Fibroblast of lung (primary cell): ENCODE results near the gene RASA2. TPM values are rescaled to one million over a fixed set of nuclear protein-coding genes. Genes with fewer than 3 reads are reported as not detected.

Source experiments
- DNase-seq, 2 donors: peaks; one replicate each; pipeline versions ENCODE4 v3.0.0 to v3.0.0-alpha.2; 2010; ENCODE audit warnings: low read depth in 2 of 2
- H2AFZ ChIP-seq: 2 replicates; pipeline ENCODE4 v1.5.1; 2012; ENCODE audit warnings: low read length, control low read depth, inconsistent platforms
- H3K27ac ChIP-seq: 2 replicates; pipeline ENCODE4 v1.5.1; 2011; ENCODE audit warnings: low read length, control low read depth; ENCODE audit not compliant: insufficient read depth
- H3K27me3 ChIP-seq: 2 replicates; pipeline ENCODE4 v1.5.1; 2011; ENCODE audit warnings: mild to moderate bottlenecking, low read length; ENCODE audit not compliant: control insufficient read depth, insufficient read depth
- H3K36me3 ChIP-seq: 2 replicates; pipeline ENCODE4 v1.5.1; 2011; ENCODE audit warnings: low read length; ENCODE audit not compliant: control insufficient read depth, insufficient read depth
- H3K4me1 ChIP-seq: 2 replicates; pipeline ENCODE4 v1.5.1; 2011; ENCODE audit warnings: low read length; ENCODE audit not compliant: control insufficient read depth, insufficient read depth; ENCODE audit errors: extremely low read depth
- H3K4me2 ChIP-seq: 2 replicates; pipeline ENCODE4 v1.5.1; 2011; ENCODE audit warnings: low read length, control low read depth; ENCODE audit not compliant: insufficient read depth; ENCODE audit errors: extremely low read depth
- H3K4me3 ChIP-seq, 4 experiments: fragments of 200-600 bp in 1 of 4; sonication (generic) in 1 of 4; replicated peaks in 1 of 4; 2 replicates each; pipeline ENCODE4 v1.5.1; 2011 to 2016; ENCODE audit warnings: low read length in 4 of 4, low read depth in 3 of 4, mild to moderate bottlenecking in 3 of 4, control low read depth in 2 of 4, inconsistent platforms in 1 of 4, mixed read lengths in 1 of 4; ENCODE audit not compliant: insufficient read depth in 1 of 4; ENCODE audit errors: control extremely low read depth in 1 of 4
- H3K79me2 ChIP-seq: 2 replicates; pipeline ENCODE4 v1.5.1; 2012; ENCODE audit warnings: mild to moderate bottlenecking, low read length, inconsistent platforms; ENCODE audit not compliant: control insufficient read depth, insufficient read depth
- H3K9ac ChIP-seq: 2 replicates; pipeline ENCODE4 v1.5.1; 2011; ENCODE audit warnings: mild to moderate bottlenecking, low read length, control low read depth; ENCODE audit not compliant: insufficient read depth
- H3K9me3 ChIP-seq: 2 replicates; pipeline ENCODE4 v1.5.1; 2012; ENCODE audit warnings: low read depth, low read length; ENCODE audit not compliant: control insufficient read depth, insufficient read depth
- H4K20me1 ChIP-seq: 2 replicates; pipeline ENCODE4 v1.5.1; 2011; ENCODE audit warnings: low read length; ENCODE audit not compliant: control insufficient read depth, insufficient read depth; ENCODE audit errors: extremely low read depth
- EZH2 ChIP-seq: IDR thresholded peaks from 2 replicates; pipeline ENCODE4 v1.5.1; 2012; ENCODE audit warnings: low read length, control low read depth, mild to moderate bottlenecking; ENCODE audit errors: missing control alignments
- polyA plus RNA-seq, 2 donors: library from polyadenylated mRNA; depleted of rRNA in 1 of 2; stranded (reverse) in 1 of 2; unstranded in 1 of 2; fragments of >200 nt; gene quantifications; 2 replicates each; pipeline ENCODE4 v1.2.1, GENCODE V29; 2011 to 2012; ENCODE audit warnings: missing spikeins in 1 of 2
- total RNA-seq: library from RNA; depleted of rRNA; stranded (reverse); fragments of >200 nt; gene quantifications from 2 replicates; pipeline ENCODE4 v1.2.1, GENCODE V29; 2014
- TF ChIP-seq, protein P1 (sequence below), 2 donors: IDR thresholded peaks in 1 of 2; conservative IDR thresholded peaks in 1 of 2; 1 replicate in 1 of 2; 2 replicates in 1 of 2; pipeline ENCODE4 v1.5.1; 2011 to 2012; ENCODE audit warnings: low read length in 2 of 2, control low read depth in 1 of 2, inconsistent platforms in 1 of 2, low read depth in 1 of 2, mild to moderate bottlenecking in 1 of 2

The RASA2 gene
- total and polyA plus RNA-seq, 2 donors (not counting 1 experiment from before 2014, with no cell fraction given) = 10.0 to 11.4 TPM

DNA sequence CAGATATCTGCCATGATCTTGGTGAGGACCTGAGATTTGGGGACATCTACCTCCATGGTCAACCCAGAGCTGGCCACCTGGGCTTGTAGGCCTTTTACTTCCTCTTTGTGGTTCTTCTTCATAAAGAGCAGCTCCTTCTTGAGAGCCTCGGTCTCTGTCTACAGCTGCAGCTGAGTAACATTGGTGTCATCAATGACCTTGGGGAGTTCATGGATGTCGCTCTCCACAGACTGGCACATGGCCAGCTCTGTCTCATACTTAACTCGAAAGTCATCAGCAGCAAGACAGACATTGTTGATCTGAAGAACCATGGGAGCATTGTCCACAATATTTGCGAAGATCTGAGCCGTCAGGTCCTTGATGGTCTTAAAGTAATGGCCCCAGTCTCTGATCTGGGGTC is 15.7 kb upstream of the RASA2 start:
- Histone ChIP-seq H2AFZ (no peak overlapping the region), H3K79me2 (no peaks in the 10 kb centered on the region), H3K4me1 (peaks cover 3% of the 10 kb centered on the region), H4K20me1 (no peaks in the 10 kb centered on the region), H3K9me3 (no peaks in the 10 kb centered on the region), H3K4me2 (no peak overlapping the region), H3K4me3 (no peak overlapping the region), H3K36me3 (no peaks in the 10 kb centered on the region), H3K9ac (no peak overlapping the region), H3K27me3 (no peaks in the 10 kb centered on the region), H3K27ac (no peak overlapping the region)
- TF ChIP-seq, protein P1, sequence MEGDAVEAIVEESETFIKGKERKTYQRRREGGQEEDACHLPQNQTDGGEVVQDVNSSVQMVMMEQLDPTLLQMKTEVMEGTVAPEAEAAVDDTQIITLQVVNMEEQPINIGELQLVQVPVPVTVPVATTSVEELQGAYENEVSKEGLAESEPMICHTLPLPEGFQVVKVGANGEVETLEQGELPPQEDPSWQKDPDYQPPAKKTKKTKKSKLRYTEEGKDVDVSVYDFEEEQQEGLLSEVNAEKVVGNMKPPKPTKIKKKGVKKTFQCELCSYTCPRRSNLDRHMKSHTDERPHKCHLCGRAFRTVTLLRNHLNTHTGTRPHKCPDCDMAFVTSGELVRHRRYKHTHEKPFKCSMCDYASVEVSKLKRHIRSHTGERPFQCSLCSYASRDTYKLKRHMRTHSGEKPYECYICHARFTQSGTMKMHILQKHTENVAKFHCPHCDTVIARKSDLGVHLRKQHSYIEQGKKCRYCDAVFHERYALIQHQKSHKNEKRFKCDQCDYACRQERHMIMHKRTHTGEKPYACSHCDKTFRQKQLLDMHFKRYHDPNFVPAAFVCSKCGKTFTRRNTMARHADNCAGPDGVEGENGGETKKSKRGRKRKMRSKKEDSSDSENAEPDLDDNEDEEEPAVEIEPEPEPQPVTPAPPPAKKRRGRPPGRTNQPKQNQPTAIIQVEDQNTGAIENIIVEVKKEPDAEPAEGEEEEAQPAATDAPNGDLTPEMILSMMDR (conservative IDR thresholded peaks at IDR 0.05 in 1 of 2, IDR thresholded peaks at IDR 0.05 in 1 of 2; ENCODE audit: low read depth in 1 of 2, low read length in 2 of 2) = no peak
- no peak for TF ChIP-seq EZH2
- peak; percentile 30 to 65 for DNase-seq

DNA sequence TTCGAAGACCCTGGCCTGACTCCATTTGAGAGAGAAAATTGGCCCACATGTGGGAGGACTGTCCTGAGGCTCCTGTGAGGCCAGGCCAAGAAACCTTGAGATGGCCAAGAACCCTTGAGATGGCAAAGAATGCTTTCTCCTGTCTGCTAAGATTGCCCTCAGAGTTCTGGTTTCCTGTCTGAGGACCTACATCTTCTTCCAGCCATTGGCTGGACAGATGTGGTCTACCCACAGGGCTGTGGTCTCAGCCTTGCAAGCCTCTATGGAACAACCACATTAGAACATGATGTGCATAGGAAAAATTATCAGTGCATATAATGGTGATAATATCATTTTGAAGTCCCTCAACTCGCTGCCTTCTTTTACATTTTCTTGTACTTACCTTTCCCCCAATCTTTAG is 10.8 kb upstream of the RASA2 start:
- H3K36me3 ChIP-seq = no peaks in the 10 kb centered on the region

DNA sequence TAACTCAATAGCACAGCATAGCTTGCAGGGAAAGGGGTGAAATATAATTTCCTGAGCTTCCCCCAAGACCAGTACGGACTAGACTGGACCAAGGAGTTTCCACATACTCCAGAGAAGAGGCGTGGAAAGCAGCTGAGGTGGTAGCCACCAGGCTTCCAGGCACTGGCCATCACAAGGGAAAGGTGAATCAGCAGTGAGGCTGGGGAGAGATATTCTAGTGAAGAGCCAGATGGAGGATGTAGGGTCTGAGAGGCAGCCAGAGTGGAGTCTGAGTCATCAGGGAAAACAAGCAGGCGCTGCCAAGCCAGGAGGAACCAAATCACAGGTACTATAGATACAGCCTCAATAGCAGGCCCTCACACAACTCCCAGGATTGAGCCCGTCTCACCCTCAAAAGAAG is 9.6 kb upstream of the RASA2 start:
- Histone ChIP-seq H2AFZ (no peak overlapping the region), H3K36me3 (no peaks in the 10 kb centered on the region), H3K27me3 (no peaks in the 10 kb centered on the region), H3K4me1 (no peaks in the 10 kb centered on the region), H3K79me2 (no peaks in the 10 kb centered on the region), H3K9ac (no peak overlapping the region), H4K20me1 (no peaks in the 10 kb centered on the region), H3K4me3 (no peak overlapping the region), H3K27ac (no peak overlapping the region), H3K9me3 (no peaks in the 10 kb centered on the region), H3K4me2 (no peak overlapping the region)
- DNase-seq = peak; percentile 34 to 93
- TF ChIP-seq, protein P1 (conservative IDR thresholded peaks at IDR 0.05 in 1 of 2, IDR thresholded peaks at IDR 0.05 in 1 of 2; ENCODE audit: low read depth in 1 of 2, low read length in 2 of 2) = no peak
- no peak for TF ChIP-seq EZH2

More for the DNA sequence above, 10.8 kb upstream of the RASA2 start:
- no peak overlapping the region for H2AFZ ChIP-seq
- H3K4me3 ChIP-seq = no peak overlapping the region
- DNase-seq = no peak
- no peak overlapping the region for H3K9ac ChIP-seq
- no peaks in the 10 kb centered on the region for H3K27me3 ChIP-seq
- H4K20me1 ChIP-seq = no peaks in the 10 kb centered on the region
- peaks cover 3% of the 10 kb centered on the region for H3K4me1 ChIP-seq
- H3K4me2 ChIP-seq = no peak overlapping the region
- TF ChIP-seq EZH2 = no peak
- TF ChIP-seq, protein P1 (conservative IDR thresholded peaks at IDR 0.05 in 1 of 2, IDR thresholded peaks at IDR 0.05 in 1 of 2; ENCODE audit: low read depth in 1 of 2, low read length in 2 of 2) = no peak
- no peaks in the 10 kb centered on the region for H3K9me3 ChIP-seq
- H3K27ac ChIP-seq = no peak overlapping the region
- H3K79me2 ChIP-seq = no peaks in the 10 kb centered on the region
